H9 (cell line): ENCODE results near the gene ATAD2B. TPM values are rescaled to one million over a fixed set of nuclear protein-coding genes. Genes with fewer than 3 reads are reported as not detected.

Experiments
- DNase-seq: peaks from one replicate; pipeline ENCODE4 v3.0.0-alpha.2; 2017
- H2AFZ ChIP-seq: one replicate; pipeline ENCODE4 v1.6.1; 2013; ENCODE audit warnings: mild to moderate bottlenecking, low read length, control low read depth, moderate library complexity
- H2AK5ac ChIP-seq: 2 replicates; pipeline ENCODE4 v1.6.1; 2013; ENCODE audit warnings: low read length, control low read depth, mixed read lengths; ENCODE audit not compliant: insufficient read length
- H2BK120ac ChIP-seq: one replicate; pipeline ENCODE4 v1.6.1; 2013; ENCODE audit warnings: low read depth, mild to moderate bottlenecking, low read length, control low read depth, inconsistent platforms; ENCODE audit not compliant: poor library complexity, severe bottlenecking
- H2BK12ac ChIP-seq: 2 replicates; pipeline ENCODE4 v1.6.1; 2013; ENCODE audit warnings: low read length, control low read depth, mixed read lengths, low read depth; ENCODE audit not compliant: insufficient read length
- H2BK15ac ChIP-seq: 2 replicates; pipeline ENCODE4 v1.6.1; 2013; ENCODE audit warnings: low read depth, low read length, control low read depth
- H2BK20ac ChIP-seq: one replicate; pipeline ENCODE4 v1.6.1; 2013; ENCODE audit warnings: low read depth, mild to moderate bottlenecking, low read length, control low read depth, inconsistent platforms; ENCODE audit not compliant: poor library complexity, severe bottlenecking
- H2BK5ac ChIP-seq: 2 replicates; pipeline ENCODE4 v1.6.1; 2013; ENCODE audit warnings: low read length, control low read depth, mixed read lengths; ENCODE audit not compliant: insufficient read length
- H3K14ac ChIP-seq: 2 replicates; pipeline ENCODE4 v1.6.1; 2013; ENCODE audit warnings: low read length, control low read depth; ENCODE audit not compliant: insufficient read depth
- H3K18ac ChIP-seq: 2 replicates; pipeline ENCODE4 v1.6.1; 2013; ENCODE audit warnings: low read depth, mild to moderate bottlenecking, mixed read lengths, low read length, control low read depth; ENCODE audit not compliant: insufficient read length
- H3K23ac ChIP-seq: 2 replicates; pipeline ENCODE4 v1.6.1; 2013; ENCODE audit warnings: low read length, control low read depth, mixed read lengths, low read depth; ENCODE audit not compliant: insufficient read length
- H3K23me2 ChIP-seq: 2 replicates; pipeline ENCODE4 v1.6.1; 2013; ENCODE audit warnings: low read depth, mild to moderate bottlenecking, mixed read lengths, low read length, control low read depth; ENCODE audit not compliant: insufficient read length, poor library complexity, severe bottlenecking
- H3K27ac ChIP-seq: 2 replicates; pipeline ENCODE4 v1.5.1; 2013; ENCODE audit warnings: low read length, control low read depth, mixed read lengths, low read depth; ENCODE audit not compliant: insufficient read length
- H3K27me3 ChIP-seq: 2 replicates; pipeline ENCODE4 v1.6.1; 2013; ENCODE audit warnings: low read length, control low read depth, inconsistent platforms; ENCODE audit not compliant: insufficient read depth
- H3K4ac ChIP-seq: 2 replicates; pipeline ENCODE4 v1.6.1; 2013; ENCODE audit warnings: low read depth, mild to moderate bottlenecking, control low read depth, inconsistent platforms, low read length, moderate library complexity
- H3K4me1 ChIP-seq: 2 replicates; pipeline ENCODE4 v1.6.1; 2013; ENCODE audit warnings: low read length, control low read depth, inconsistent platforms; ENCODE audit not compliant: insufficient read depth
- H3K4me2 ChIP-seq: 2 replicates; pipeline ENCODE4 v1.6.1; 2013; ENCODE audit warnings: low read length, control low read depth, mixed read lengths; ENCODE audit not compliant: insufficient read length, insufficient read depth
- H3K56ac ChIP-seq: 2 replicates; pipeline ENCODE4 v1.6.1; 2013; ENCODE audit warnings: low read depth, mild to moderate bottlenecking, mixed read lengths, low read length, control low read depth; ENCODE audit not compliant: insufficient read length
- H3K79me1 ChIP-seq: 2 replicates; pipeline ENCODE4 v1.6.1; 2013; ENCODE audit warnings: low read depth, mild to moderate bottlenecking, moderate library complexity, low read length, control low read depth, inconsistent platforms; ENCODE audit not compliant: insufficient read depth, poor library complexity, severe bottlenecking
- H3K79me2 ChIP-seq: 2 replicates; pipeline ENCODE4 v1.6.1; 2013; ENCODE audit warnings: low read length, control low read depth, inconsistent platforms; ENCODE audit not compliant: insufficient read depth
- H3K9ac ChIP-seq: 2 replicates; pipeline ENCODE4 v1.6.1; 2013; ENCODE audit warnings: low read length, control low read depth, mixed read lengths; ENCODE audit not compliant: insufficient read length; ENCODE audit errors: extremely low read depth
- H3K9me3 ChIP-seq: one replicate; pipeline ENCODE4 v1.6.1; 2013; ENCODE audit warnings: low read depth, low read length, inconsistent platforms; ENCODE audit not compliant: control insufficient read depth
- H3T11ph ChIP-seq: one replicate; pipeline ENCODE4 v1.6.1; 2013; ENCODE audit warnings: mild to moderate bottlenecking, low read length, control low read depth, inconsistent platforms
- H4K20me1 ChIP-seq: one replicate; pipeline ENCODE4 v1.6.1; 2013; ENCODE audit not compliant: control insufficient read depth, insufficient read length, insufficient read depth
- H4K5ac ChIP-seq: 2 replicates; pipeline ENCODE4 v1.6.1; 2013; ENCODE audit warnings: low read depth, mild to moderate bottlenecking, mixed read lengths, low read length, control low read depth; ENCODE audit not compliant: insufficient read length
- H4K8ac ChIP-seq: replicated peaks from 2 replicates; pipeline ENCODE4 v1.6.1; 2013; ENCODE audit warnings: low read length, control low read depth, mixed read lengths, low read depth; ENCODE audit not compliant: insufficient read length
- H4K91ac ChIP-seq: 2 replicates; pipeline ENCODE4 v1.6.1; 2013; ENCODE audit warnings: low read depth, mild to moderate bottlenecking, moderate library complexity, mixed read lengths, low read length, control low read depth; ENCODE audit not compliant: insufficient read length
- H3K27ac Mint-ChIP-seq, 3 experiments: 2 replicates in 2 of 3; 3 replicates in 1 of 3; pipeline ENCODE4 v1.8.0; 2020 to 2021; ENCODE audit warnings: mixed read lengths in 3 of 3, mild to moderate bottlenecking in 1 of 3, moderate library complexity in 1 of 3
- H3K27me3 Mint-ChIP-seq: 2 replicates; pipeline ENCODE4 v1.8.0; 2021; ENCODE audit warnings: low read depth, mild to moderate bottlenecking, moderate library complexity, mixed read lengths
- H3K36me3 Mint-ChIP-seq, 3 experiments: 2 replicates in 2 of 3; 3 replicates in 1 of 3; pipeline ENCODE4 v1.8.0; 2020 to 2021; ENCODE audit warnings: low read depth in 3 of 3, mixed read lengths in 3 of 3; ENCODE audit not compliant: insufficient read depth in 1 of 3
- H3K4me1 Mint-ChIP-seq, 2 experiments: 2 replicates each; pipeline ENCODE4 v1.8.0; 2020; ENCODE audit warnings: mixed read lengths in 2 of 2
- H3K4me3 Mint-ChIP-seq, 2 experiments: 2 replicates in 1 of 2; 3 replicates in 1 of 2; pipeline ENCODE4 v1.8.0; 2020 to 2021; ENCODE audit warnings: mild to moderate bottlenecking in 2 of 2, mixed read lengths in 2 of 2, moderate library complexity in 1 of 2
- H3K9me3 Mint-ChIP-seq, 2 experiments: 2 replicates in 1 of 2; 3 replicates in 1 of 2; pipeline ENCODE4 v1.8.0; 2020; ENCODE audit warnings: mild to moderate bottlenecking in 2 of 2, mixed read lengths in 2 of 2, moderate library complexity in 1 of 2
- CTCF ChIP-seq: fragments of 200-600 bp; sonication (generic); conservative IDR thresholded peaks from 3 replicates; pipeline ENCODE4 v1.8.0; 2021; ENCODE audit warnings: antibody characterized with exemption, mild to moderate bottlenecking
- WGBS: extraction: QIAGEN DNeasy Blood & Tissue Kit; methylation state at CpG from one replicate; pipeline ENCODE4 v1.1.7; 2013; ENCODE audit warnings: missing lambda C conversion rate, low lambda C conversion rate, mixed read lengths; ENCODE audit not compliant: insufficient read length; ENCODE audit errors: extremely low coverage; 5-methylcytosine and 5-hydroxymethylcytosine counted together
- total RNA-seq: library from RNA; stranded (reverse); gene quantifications from 2 replicates; pipeline ENCODE4 v1.2.1, GENCODE V29; 2021

The ATAD2B gene
- total RNA-seq, 1 experiment from 2014 or later = 21.4 TPM

GRCh38 chr2:23761638-23762037 is 165.3 kb downstream of the ATAD2B start:
- H3K27ac Mint-ChIP-seq = no peak overlapping the region
- Histone ChIP-seq H3K4ac (no peak overlapping the region), H2BK20ac (no peak overlapping the region), H2AK5ac (no peak overlapping the region), H3K79me1 (no peaks in the 10 kb centered on the region), H4K8ac (no peak overlapping the region), H4K5ac (no peak overlapping the region), H3K23ac (no peak overlapping the region), H2BK120ac (no peak overlapping the region), H3T11ph (no peak overlapping the region), H2AFZ (no peak overlapping the region), H2BK12ac (no peak overlapping the region), H3K27me3 (no peaks in the 10 kb centered on the region), H3K18ac (no peak overlapping the region), H3K9me3 (no peaks in the 10 kb centered on the region), H3K14ac (no peak overlapping the region), H3K56ac (no peak overlapping the region), H3K27ac (no peak overlapping the region), H3K4me2 (no peak overlapping the region), H4K20me1 (no peaks in the 10 kb centered on the region), H3K9ac (no peak overlapping the region), H3K79me2 (no peaks in the 10 kb centered on the region), H2BK15ac (no peak overlapping the region), H3K4me1 (no peaks in the 10 kb centered on the region), H4K91ac (no peak overlapping the region), H3K23me2 (no peaks in the 10 kb centered on the region), H2BK5ac (no peak overlapping the region)
- peaks cover 2 to 15% (median 10%) of the 10 kb centered on the region in 3 experiments; a peak in 5 of 7 replicates for H3K36me3 Mint-ChIP-seq
- H3K4me3 Mint-ChIP-seq = no peak overlapping the region
- H3K9me3 Mint-ChIP-seq = no peaks in the 10 kb centered on the region
- TF ChIP-seq CTCF = no peak
- no CpG with 5 or more reads among the region's 1 CpG for WGBS
- H3K4me1 Mint-ChIP-seq = peaks cover 8 to 11% of the 10 kb centered on the region in 2 experiments
- H3K27me3 Mint-ChIP-seq = no peaks in the 10 kb centered on the region
- DNase-seq = no peak
